ENCODE results near the gene ILK.

The ILK gene

GRCh38 chr11:6616596-6617250 lies 13.1 kb downstream of the ILK start:
- TF ChIP-seq CTCF (IDR thresholded peaks at IDR 0.05; ENCODE audit: low read depth, low read length) = no peak
- no peaks in the 10 kb centered on the region for H3K9me3 ChIP-seq
- no peak for DNase-seq

GRCh38 chr11:6617315-6617781 lies 13.8 kb downstream of the ILK start:
- no peaks in the 10 kb centered on the region for H3K4me1 ChIP-seq
- H3K4me3 ChIP-seq (ENCODE audit: low read depth, low read length) = no peak overlapping the region
- no peaks in the 10 kb centered on the region for H3K27me3 ChIP-seq
- no peak for TF ChIP-seq CTCF (IDR thresholded peaks at IDR 0.05; ENCODE audit: low read depth, low read length)
- H3K9me3 ChIP-seq = no peaks in the 10 kb centered on the region
- DNase-seq = no peak
- H3K36me3 ChIP-seq = no peaks in the 10 kb centered on the region

More at GRCh38 chr11:6616596-6617250, 13.1 kb downstream of the ILK start:
- no peaks in the 10 kb centered on the region for H3K27me3 ChIP-seq
- no peak overlapping the region for H3K4me3 ChIP-seq (ENCODE audit: low read depth, low read length)
- H3K4me1 ChIP-seq = no peaks in the 10 kb centered on the region
- no peaks in the 10 kb centered on the region for H3K36me3 ChIP-seq

GRCh38 chr11:6618117-6619003 lies 14.8 kb downstream of the ILK start:
- DNase-seq = no peak
- no peak for TF ChIP-seq CTCF (IDR thresholded peaks at IDR 0.05; ENCODE audit: low read depth, low read length)

GRCh38 chr11:6619004-6619745 lies 15.6 kb downstream of the ILK start, which contains the start of gene TPP1:
Gene TPP1, minus strand, starts transcription at chr11:6619422. Its CDS starts 22 bp downstream, at chr11:6619400.
- peak within 1 kb of the TSS; percentile 84 for H3K4me3 ChIP-seq (ENCODE audit: low read depth, low read length)
- H3K27me3 ChIP-seq = no peaks in the 10 kb centered on the region
- peak; percentile 84 for DNase-seq
- H3K36me3 ChIP-seq = no peaks in the 10 kb centered on the region
- no peaks in the 10 kb centered on the region for H3K9me3 ChIP-seq
- H3K4me1 ChIP-seq = no peaks in the 10 kb centered on the region
- no peak for TF ChIP-seq CTCF (IDR thresholded peaks at IDR 0.05; ENCODE audit: low read depth, low read length)

More at GRCh38 chr11:6618117-6619003, 14.8 kb downstream of the ILK start:
- no peaks in the 10 kb centered on the region for H3K27me3 ChIP-seq
- peak overlapping the region; percentile 84 for H3K4me3 ChIP-seq (ENCODE audit: low read depth, low read length)
- H3K36me3 ChIP-seq = no peaks in the 10 kb centered on the region
- H3K4me1 ChIP-seq = no peaks in the 10 kb centered on the region
- no peaks in the 10 kb centered on the region for H3K9me3 ChIP-seq

GRCh38 chr11:6620636-6621035 lies 17.1 kb downstream of the ILK start:
- Histone ChIP-seq H3K4me3 (ENCODE audit: low read depth, low read length) (no peak overlapping the region), H3K9me3 (no peaks in the 10 kb centered on the region), H3K27me3 (no peaks in the 10 kb centered on the region), H3K4me1 (no peaks in the 10 kb centered on the region), H3K36me3 (no peaks in the 10 kb centered on the region)
- no peak for DNase-seq
- TF ChIP-seq CTCF (IDR thresholded peaks at IDR 0.05; ENCODE audit: low read depth, low read length) = no peak
